HCT116 (cell line): ENCODE data around the gene ESRRA. TPM values are rescaled to one million over a fixed set of nuclear protein-coding genes. Genes with fewer than 3 reads are reported as not detected.

Experiments used
- ATAC-seq: fragments of 200-7000 bp; cut with Tn5 transposase; 2 replicates; pipeline ENCODE4 v1.9.1; 2020; ENCODE audit warnings: mild to moderate bottlenecking, moderate library complexity
- Bru-seq: library from RNA; stranded (reverse); fragments of 400-500 nt; gene quantifications from one replicate; lab custom pipeline; 2021; lab: Mats Ljungman, UMichigan
- BruChase-seq, 2 experiments: library from RNA; stranded (reverse); fragments of 400-500 nt; gene quantifications; one replicate each; lab custom pipeline; 2021; lab: Mats Ljungman, UMichigan
- BruUV-seq: library from RNA; stranded (reverse); fragments of 400-500 nt; replicated peaks from 2 replicates; lab custom pipeline; 2021; lab: Mats Ljungman, UMichigan
- CTCF ChIA-PET: fragments of 300-600 bp; sonication (Branson Sonifier 250); formaldehyde crosslinking; loops from one replicate; lab custom pipeline; 2021; ENCODE audit warnings: antibody characterized with exemption; lab: Charles Lee
- POLR2A ChIA-PET: fragments of 300-600, 350-600 bp; sonication (Branson Sonifier 250); formaldehyde crosslinking; loops from one replicate; lab custom pipeline; 2021; ENCODE audit warnings: antibody characterized with exemption; lab: Charles Lee
- RAD21 ChIA-PET, 2 experiments: fragments of 300-600 bp; sonication (Branson Sonifier 250); formaldehyde crosslinking; loops; one replicate each; lab custom pipeline; 2023; ENCODE audit warnings: low total read pairs in 2 of 2; ENCODE audit not compliant: uncharacterized antibody in 2 of 2, unreplicated experiment in 2 of 2, low non-redundant PET in 1 of 2; lab: Charles Lee
- DNase-seq: peaks from one replicate; pipeline ENCODE4 v3.0.0-alpha.2; 2010; ENCODE audit warnings: low read depth, low spot score
- H2AFZ ChIP-seq: fragments of 200-600 bp; shearing (Covaris generic), sonication (generic); 2 replicates; pipeline ENCODE4 v1.6.1; 2017; ENCODE audit warnings: low read depth, mixed run types, mixed read lengths, antibody characterized with exemption, low read length; ENCODE audit not compliant: poor library complexity, severe bottlenecking
- H3K27ac ChIP-seq: 2 replicates; pipeline ENCODE4 v1.5.1; 2012; ENCODE audit warnings: low read depth, low read length
- H3K27me3 ChIP-seq: fragments of 200-600 bp; sonication (generic); 2 replicates; pipeline ENCODE4 v1.6.1; 2016; ENCODE audit warnings: mixed run types, low read length, mixed read lengths; ENCODE audit not compliant: insufficient read depth
- H3K36me3 ChIP-seq, 2 experiments: fragments of 200-500 bp in 1 of 2; fragments of 200-600 bp in 1 of 2; sonication (Bioruptor generic) in 1 of 2; sonication (generic) in 1 of 2; 2 replicates each; pipeline versions ENCODE4 v1.5.1 to v1.6.1; 2014 to 2016; ENCODE audit warnings: low read length in 2 of 2, inconsistent platforms in 1 of 2, mixed read lengths in 1 of 2, mixed run types in 1 of 2; ENCODE audit not compliant: insufficient read depth in 2 of 2, control insufficient read depth in 1 of 2
- H3K4me1 ChIP-seq, 2 experiments: fragments of 200-600 bp in 1 of 2; sonication (generic) in 1 of 2; 2 replicates each; pipeline versions ENCODE4 v1.5.1 to v1.6.1; 2012 to 2017; ENCODE audit warnings: low read length in 2 of 2, inconsistent platforms in 1 of 2, mild to moderate bottlenecking in 1 of 2, mixed read lengths in 1 of 2, mixed run types in 1 of 2, moderate library complexity in 1 of 2; ENCODE audit not compliant: insufficient read depth in 2 of 2, control insufficient read depth in 1 of 2
- H3K4me2 ChIP-seq: fragments of 200-600 bp; sonication (generic); 2 replicates; pipeline ENCODE4 v1.6.1; 2017; ENCODE audit warnings: mixed run types, low read length, mixed read lengths
- H3K4me3 ChIP-seq, 2 experiments: fragments of 200-600 bp in 1 of 2; sonication (generic) in 1 of 2; replicated peaks in 1 of 2; 2 replicates each; pipeline ENCODE4 v1.5.1; 2011 to 2016; ENCODE audit warnings: low read length in 2 of 2, control low read depth in 1 of 2, low read depth in 1 of 2, mild to moderate bottlenecking in 1 of 2, mixed read lengths in 1 of 2, mixed run types in 1 of 2
- H3K79me2 ChIP-seq: fragments of 200-600 bp; sonication (generic); 2 replicates; pipeline ENCODE4 v1.6.1; 2017; ENCODE audit warnings: mild to moderate bottlenecking, mixed run types, low read length, moderate library complexity, mixed read lengths; ENCODE audit not compliant: insufficient read depth
- H3K9ac ChIP-seq: fragments of 200-600 bp; sonication (generic); 2 replicates; pipeline ENCODE4 v1.6.1; 2016; ENCODE audit warnings: low read length, mixed read lengths
- H3K9me2 ChIP-seq: fragments of 200-600 bp; sonication (generic), shearing (Covaris generic); 2 replicates; pipeline ENCODE4 v1.6.1; 2017; ENCODE audit warnings: mixed run types, mild to moderate bottlenecking, moderate library complexity; ENCODE audit not compliant: insufficient read depth
- H3K9me3 ChIP-seq, 2 experiments: fragments of 200-500 bp in 1 of 2; fragments of 200-600 bp in 1 of 2; sonication (Bioruptor generic) in 1 of 2; sonication (generic) in 1 of 2; 2 replicates each; pipeline ENCODE4 v1.6.1; 2014 to 2017; ENCODE audit warnings: low read length in 2 of 2, mixed read lengths in 2 of 2, inconsistent platforms in 1 of 2, low read depth in 1 of 2, mild to moderate bottlenecking in 1 of 2, mixed run types in 1 of 2, moderate library complexity in 1 of 2; ENCODE audit not compliant: control insufficient read depth in 1 of 2, insufficient read depth in 1 of 2
- H4K20me1 ChIP-seq: fragments of 200-600 bp; sonication (generic), shearing (Covaris generic); 2 replicates; pipeline ENCODE4 v1.6.1; 2017; ENCODE audit warnings: mixed run types, mild to moderate bottlenecking, moderate library complexity; ENCODE audit not compliant: insufficient read depth
- intact Hi-C: fragments of 100-400 bp; cut with micrococcal nuclease; formaldehyde crosslinking; loops from 2 replicates; pipeline ENCODE4 v1.10.0; 2022
- long read RNA-seq: library from polyadenylated mRNA; unstranded; transcript quantifications from one replicate; pipeline ENCODE4 v2.0.0, GENCODE V29; 2021; ENCODE audit not compliant: unreplicated experiment
- polyA plus RNA-seq: library from polyadenylated mRNA; unstranded; fragments of >200 nt; gene quantifications from 2 replicates; pipeline ENCODE4 v1.2.1, GENCODE V29; 2012; ENCODE audit warnings: missing spikeins
- total RNA-seq: library from RNA; stranded (reverse); gene quantifications from one replicate; pipeline ENCODE4 v1.2.1, GENCODE V29; 2021; ENCODE audit not compliant: unreplicated experiment
- TF ChIP-seq, protein P1 (sequence below): IDR thresholded peaks from 2 replicates; pipeline ENCODE4 v1.6.1; 2011; ENCODE audit warnings: mild to moderate bottlenecking, low read length, moderate library complexity; ENCODE audit not compliant: insufficient replicate concordance; ENCODE audit errors: extremely low read depth
- TF ChIP-seq, protein P2 (sequence below): IDR thresholded peaks from 2 replicates; pipeline ENCODE4 v1.6.1; 2012

ESRRA gene
- total RNA-seq (62.7 TPM), Bru-seq, nascent RNA (percentile 71 among the genes with signal in this experiment), BruChase-seq, experiment 1, labeled RNA remaining after a 6-hour chase (percentile 87 among the genes with signal in this experiment), BruChase-seq, experiment 2, labeled RNA remaining after a 2-hour chase (percentile 86 among the genes with signal in this experiment)
- polyA plus RNA-seq, result 37.8 and 43.4 TPM in 2 replicates
- long read RNA-seq, transcript ESRRA-201 (7 exons, 2,215 nt), result major isoform, 157 of 265 reads
- long read RNA-seq, transcript ESRRA-202 (7 exons, 2,283 nt), result minor isoform, 30 of 265 reads
- long read RNA-seq, transcript ESRRA-203 (7 exons, 2,218 nt), result minor isoform, 13 of 265 reads
- long read RNA-seq, partial matches to known transcripts, result 14 of 265 reads
- long read RNA-seq, other reads (novel, unspliced or antisense), result 51 of 265 reads

DNA sequence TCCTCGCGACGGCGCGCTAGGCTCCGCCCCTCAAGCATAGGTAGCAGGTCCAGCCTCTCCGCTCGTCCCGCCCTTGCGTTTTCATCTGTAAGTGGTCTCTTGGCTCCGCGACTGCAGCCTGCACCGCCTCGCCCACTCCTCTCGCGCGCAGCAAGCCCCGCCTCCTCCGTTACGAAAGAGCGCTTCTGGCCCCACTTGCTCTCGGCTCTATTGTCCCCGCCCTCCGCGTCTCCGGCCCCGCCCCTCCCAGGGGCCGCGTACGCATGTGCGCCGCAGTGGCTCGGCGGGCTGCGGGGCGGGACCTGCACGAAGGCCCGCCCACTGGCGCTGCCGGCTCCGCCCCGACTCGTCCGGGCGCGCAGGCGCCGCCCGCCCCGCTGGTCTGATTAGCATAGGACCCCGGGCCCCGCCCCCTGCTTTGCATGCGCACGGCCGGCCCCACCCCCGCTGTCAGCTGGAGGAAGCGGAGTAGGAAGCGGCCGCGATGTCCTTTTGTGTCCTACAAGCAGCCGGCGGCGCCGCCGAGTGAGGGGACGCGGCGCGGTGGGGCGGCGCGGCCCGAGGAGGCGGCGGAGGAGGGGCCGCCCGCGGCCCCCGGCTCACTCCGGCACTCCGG is at the start of gene ESRRA:
TSS of gene ESRRA (plus strand) at position 450 of the 616 bp plus-strand sequence. CDS start 1,656 bp downstream, outside the sequence.
- Histone ChIP-seq H4K20me1 (no peaks in the 10 kb centered on the region), H3K79me2 (peaks cover 32% of the 10 kb centered on the region), H3K9ac (peak within 1 kb of the TSS; percentile 92), H3K4me3 (peak within 1 kb of the TSS; percentile 67 to 81), H3K4me2 (peak within 1 kb of the TSS; percentile 98), H3K27ac (peak within 1 kb of the TSS; percentile 99), H2AFZ (no peak within 1 kb of the TSS), H3K4me1 (peaks cover 12 to 55% of the 10 kb centered on the region in 2 experiments; a peak in 3 of 4 replicates), H3K36me3 (peaks cover 0 to 8% of the 10 kb centered on the region in 2 experiments; a peak in 1 of 4 replicates), H3K27me3 (no peaks in the 10 kb centered on the region), H3K9me3 (no peaks in the 10 kb centered on the region), H3K9me2 (no peaks in the 10 kb centered on the region)
- TF ChIP-seq, protein P1, sequence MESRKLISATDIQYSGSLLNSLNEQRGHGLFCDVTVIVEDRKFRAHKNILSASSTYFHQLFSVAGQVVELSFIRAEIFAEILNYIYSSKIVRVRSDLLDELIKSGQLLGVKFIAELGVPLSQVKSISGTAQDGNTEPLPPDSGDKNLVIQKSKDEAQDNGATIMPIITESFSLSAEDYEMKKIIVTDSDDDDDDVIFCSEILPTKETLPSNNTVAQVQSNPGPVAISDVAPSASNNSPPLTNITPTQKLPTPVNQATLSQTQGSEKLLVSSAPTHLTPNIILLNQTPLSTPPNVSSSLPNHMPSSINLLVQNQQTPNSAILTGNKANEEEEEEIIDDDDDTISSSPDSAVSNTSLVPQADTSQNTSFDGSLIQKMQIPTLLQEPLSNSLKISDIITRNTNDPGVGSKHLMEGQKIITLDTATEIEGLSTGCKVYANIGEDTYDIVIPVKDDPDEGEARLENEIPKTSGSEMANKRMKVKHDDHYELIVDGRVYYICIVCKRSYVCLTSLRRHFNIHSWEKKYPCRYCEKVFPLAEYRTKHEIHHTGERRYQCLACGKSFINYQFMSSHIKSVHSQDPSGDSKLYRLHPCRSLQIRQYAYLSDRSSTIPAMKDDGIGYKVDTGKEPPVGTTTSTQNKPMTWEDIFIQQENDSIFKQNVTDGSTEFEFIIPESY, result peak; percentile 8
- TF ChIP-seq, protein P2, sequence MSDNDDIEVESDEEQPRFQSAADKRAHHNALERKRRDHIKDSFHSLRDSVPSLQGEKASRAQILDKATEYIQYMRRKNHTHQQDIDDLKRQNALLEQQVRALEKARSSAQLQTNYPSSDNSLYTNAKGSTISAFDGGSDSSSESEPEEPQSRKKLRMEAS, result no peak
- peak; percentile 74 for ATAC-seq
- intact Hi-C loops, result loop anchor here (2.0 to 5.0 kb wide), 3 partner anchors 37 to 64 kb away; partner anchors contain the start of genes CCDC88B, FKBP2 and PLCB3
- DNase-seq, result peak; percentile 96
- ChIA-PET POLR2A (interaction anchor here (1.0 to 5.5 kb wide), 7 partner anchors 13 to 1464 kb away, joined by 3 to 30 read pairs (median 8); partner anchors contain the start of genes PRDX5, STIP1, TRMT112 and VEGFB), CTCF (interaction anchor here (0.7 to 5.8 kb wide), 19 partner anchors 9 to 383 kb away, joined by 3 to 80 read pairs (median 6); partner anchors contain the start of genes BAD, FERMT3, FKBP2 and GPR137), RAD21 (interaction anchor here (0.6 to 2.5 kb wide), 6 partner anchors 13 to 101 kb away, joined by 4 to 7 read pairs (median 4); partner anchors contain the start of gene PRDX5 (in 2 of the 2))
- no TSS peak for BruUV-seq
